Heart left ventricle (tissue), 13 donors: ENCODE data around the gene MPV17.

Source experiments
- POLR2A ChIP-seq, 2 donors: fragments of 450-650 bp; IDR thresholded peaks; one replicate each; pipeline ENCODE4 v1.6.1; 2017; ENCODE audit warnings: antibody characterized with exemption in 2 of 2, mild to moderate bottlenecking in 2 of 2, moderate library complexity in 2 of 2
- TF ChIP-seq, protein P1 (sequence below), 12 donors: fragments of 200-600 bp; sonication (generic) in 4 of 12; IDR thresholded peaks; one replicate each; pipeline versions ENCODE4 v1.5.0 to v1.8.0; 2018 to 2022; ENCODE audit warnings: antibody characterized with exemption in 12 of 12, mild to moderate bottlenecking in 5 of 12
- donor health status: ischemic (EF 13 %, LVEDD 7.1; RV severe dilation, severe dysfunction).
- donor health status: DM: no; HTN: yes; CAD: no.
- donor health status: DM: no; HTN: no; CAD: no.
- donor health status: ischemic (EF 25% LVEDD 6.9; RV normal size, moderate dysfunction).
- donor health status: ischemic (EF 25% LVEDD 5.7; RV mildly dilated, moderate dysfunction).
- donor health status: ischemic (EF 35%, LVEDD 5.7; RV mildly dilated, moderate dysfunction).
- donor health status: nonischemic (EF 11% LVEDD 7.7; RV severe dilation, severe dysfunction).
- donor health status: DM: yes; HTN: yes; CAD: no.
- donor health status: PGD.
- donor health status: ischemic (EF 29% LVEDD 5.4; RV normal size, mild dysfunction).
- donor health status: nonischemic (EF 23%, LVEDD 6.1; RV moderate dilation, normal function).

DNA sequence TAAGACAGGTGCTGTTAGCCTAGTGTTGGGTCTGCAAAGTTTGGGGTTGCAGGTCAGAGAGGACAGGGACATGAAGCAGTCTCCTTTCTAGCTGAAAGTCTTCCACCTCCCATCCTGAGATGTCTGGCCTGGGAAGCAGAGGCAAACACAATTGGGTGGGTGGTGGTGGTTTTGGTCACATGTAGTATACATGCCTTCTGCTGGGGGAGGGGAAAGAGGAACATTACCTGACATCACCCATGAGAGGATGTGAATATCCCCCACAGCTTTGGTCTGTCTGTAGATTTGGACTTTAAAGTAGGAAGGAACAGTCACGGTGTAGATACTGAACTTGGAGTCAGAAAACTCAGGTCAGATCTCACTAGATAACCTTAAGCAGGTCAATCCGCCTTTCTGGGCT, 52.2 kb downstream of the MPV17 start:
- TF ChIP-seq, protein P1, sequence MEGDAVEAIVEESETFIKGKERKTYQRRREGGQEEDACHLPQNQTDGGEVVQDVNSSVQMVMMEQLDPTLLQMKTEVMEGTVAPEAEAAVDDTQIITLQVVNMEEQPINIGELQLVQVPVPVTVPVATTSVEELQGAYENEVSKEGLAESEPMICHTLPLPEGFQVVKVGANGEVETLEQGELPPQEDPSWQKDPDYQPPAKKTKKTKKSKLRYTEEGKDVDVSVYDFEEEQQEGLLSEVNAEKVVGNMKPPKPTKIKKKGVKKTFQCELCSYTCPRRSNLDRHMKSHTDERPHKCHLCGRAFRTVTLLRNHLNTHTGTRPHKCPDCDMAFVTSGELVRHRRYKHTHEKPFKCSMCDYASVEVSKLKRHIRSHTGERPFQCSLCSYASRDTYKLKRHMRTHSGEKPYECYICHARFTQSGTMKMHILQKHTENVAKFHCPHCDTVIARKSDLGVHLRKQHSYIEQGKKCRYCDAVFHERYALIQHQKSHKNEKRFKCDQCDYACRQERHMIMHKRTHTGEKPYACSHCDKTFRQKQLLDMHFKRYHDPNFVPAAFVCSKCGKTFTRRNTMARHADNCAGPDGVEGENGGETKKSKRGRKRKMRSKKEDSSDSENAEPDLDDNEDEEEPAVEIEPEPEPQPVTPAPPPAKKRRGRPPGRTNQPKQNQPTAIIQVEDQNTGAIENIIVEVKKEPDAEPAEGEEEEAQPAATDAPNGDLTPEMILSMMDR (IDR thresholded peaks at IDR 0.05): no peak
- TF ChIP-seq POLR2A (IDR thresholded peaks at IDR 0.05): no peak
